ENCODE data around the gene MDC1. TPM values are rescaled to one million over a fixed set of nuclear protein-coding genes. Genes with fewer than 3 reads are reported as not detected.

The MDC1 gene
- total RNA-seq, 4 donors from 2014 or later = 10.4 to 27.0 (median 16.3) TPM

DNA sequence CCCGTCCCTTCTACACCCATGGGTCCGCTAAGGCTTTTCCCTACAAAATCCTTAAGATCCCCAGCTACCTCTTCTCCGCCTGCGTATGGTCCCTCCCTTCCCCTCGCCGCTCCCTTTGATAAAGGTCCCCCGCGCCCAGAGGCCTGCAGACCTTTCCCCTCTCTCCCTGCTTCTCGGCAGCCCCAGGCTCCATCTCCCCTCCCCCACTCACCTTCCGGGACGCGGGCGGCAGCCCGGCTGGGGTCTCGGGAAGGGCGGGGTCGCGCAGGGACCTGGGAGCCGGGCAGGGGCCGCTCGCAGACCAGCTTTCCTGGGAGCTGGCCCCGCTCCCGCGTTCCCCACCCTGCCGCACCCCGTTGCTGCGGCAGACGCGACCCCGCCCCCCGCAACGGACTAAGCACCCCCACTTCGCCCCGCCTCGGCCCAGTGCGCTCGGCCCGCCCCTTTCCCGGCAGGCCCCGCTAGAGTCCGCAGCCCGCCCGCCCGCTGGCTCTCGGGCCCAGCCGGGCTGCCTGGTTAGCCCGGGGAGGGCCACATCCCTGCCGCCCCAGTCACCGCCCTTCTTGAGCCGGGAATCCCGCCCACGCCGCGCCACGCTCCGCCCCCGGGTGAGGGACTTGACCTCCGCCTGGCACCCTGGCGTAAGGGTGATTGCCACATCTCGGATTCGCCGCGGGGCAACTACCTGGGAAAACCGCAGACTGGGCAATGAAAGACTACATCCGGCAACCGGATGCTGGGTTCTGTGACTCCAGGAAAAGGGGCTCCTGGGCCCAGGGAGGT is 25.4 kb upstream of the MDC1 start, which contains the start of gene FLOT1:
TSS of gene FLOT1 (minus strand) at position 372 of the 783 bp plus-strand sequence. CDS start 498 bp downstream, outside the sequence.
- peaks cover 55% of the 10 kb centered on the region for H3K4me1 ChIP-seq
- no peaks in the 10 kb centered on the region for H3K9me3 ChIP-seq
- peaks cover 29% of the 10 kb centered on the region for H3K36me3 ChIP-seq
- peak; percentile 98 to 99 for DNase-seq (ENCODE audit: low spot score in 2 of 2)
- TF ChIP-seq, protein P1, sequence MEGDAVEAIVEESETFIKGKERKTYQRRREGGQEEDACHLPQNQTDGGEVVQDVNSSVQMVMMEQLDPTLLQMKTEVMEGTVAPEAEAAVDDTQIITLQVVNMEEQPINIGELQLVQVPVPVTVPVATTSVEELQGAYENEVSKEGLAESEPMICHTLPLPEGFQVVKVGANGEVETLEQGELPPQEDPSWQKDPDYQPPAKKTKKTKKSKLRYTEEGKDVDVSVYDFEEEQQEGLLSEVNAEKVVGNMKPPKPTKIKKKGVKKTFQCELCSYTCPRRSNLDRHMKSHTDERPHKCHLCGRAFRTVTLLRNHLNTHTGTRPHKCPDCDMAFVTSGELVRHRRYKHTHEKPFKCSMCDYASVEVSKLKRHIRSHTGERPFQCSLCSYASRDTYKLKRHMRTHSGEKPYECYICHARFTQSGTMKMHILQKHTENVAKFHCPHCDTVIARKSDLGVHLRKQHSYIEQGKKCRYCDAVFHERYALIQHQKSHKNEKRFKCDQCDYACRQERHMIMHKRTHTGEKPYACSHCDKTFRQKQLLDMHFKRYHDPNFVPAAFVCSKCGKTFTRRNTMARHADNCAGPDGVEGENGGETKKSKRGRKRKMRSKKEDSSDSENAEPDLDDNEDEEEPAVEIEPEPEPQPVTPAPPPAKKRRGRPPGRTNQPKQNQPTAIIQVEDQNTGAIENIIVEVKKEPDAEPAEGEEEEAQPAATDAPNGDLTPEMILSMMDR (IDR thresholded peaks at IDR 0.05) = no peak
- TF ChIP-seq POLR2AphosphoS5 (IDR thresholded peaks at IDR 0.05) (peak; percentile 66 to 95 (median 93)), EP300 (IDR thresholded peaks at IDR 0.05) (no peak), POLR2A (IDR thresholded peaks at IDR 0.05) (peak in 1 of 2 donors; percentile 23)
- H3K4me3 ChIP-seq = peak within 1 kb of the TSS; percentile 79
- H3K27me3 ChIP-seq = no peaks in the 10 kb centered on the region
- under 1% methylated on average over 30 of the region's 66 CpGs for WGBS
- peak within 1 kb of the TSS; percentile 96 for H3K27ac ChIP-seq

- no peaks in the 10 kb centered on the region for H3K27me3 ChIP-seq
- TF ChIP-seq, protein P1 (IDR thresholded peaks at IDR 0.05) = no peak
- no peak for DNase-seq (ENCODE audit: low spot score in 2 of 2)
- peaks cover 35% of the 10 kb centered on the region for H3K36me3 ChIP-seq
- H3K27ac ChIP-seq = peak overlapping the region; percentile 96
- peaks cover 61% of the 10 kb centered on the region for H3K4me1 ChIP-seq
- no peaks in the 10 kb centered on the region for H3K9me3 ChIP-seq
- 10% methylated on average over 13 of the region's 13 CpGs for WGBS
- peak overlapping the region; percentile 79 for H3K4me3 ChIP-seq
Measured at GRCh38 chr6:30741789-30742315, 24.8 kb upstream of the MDC1 start.

DNA sequence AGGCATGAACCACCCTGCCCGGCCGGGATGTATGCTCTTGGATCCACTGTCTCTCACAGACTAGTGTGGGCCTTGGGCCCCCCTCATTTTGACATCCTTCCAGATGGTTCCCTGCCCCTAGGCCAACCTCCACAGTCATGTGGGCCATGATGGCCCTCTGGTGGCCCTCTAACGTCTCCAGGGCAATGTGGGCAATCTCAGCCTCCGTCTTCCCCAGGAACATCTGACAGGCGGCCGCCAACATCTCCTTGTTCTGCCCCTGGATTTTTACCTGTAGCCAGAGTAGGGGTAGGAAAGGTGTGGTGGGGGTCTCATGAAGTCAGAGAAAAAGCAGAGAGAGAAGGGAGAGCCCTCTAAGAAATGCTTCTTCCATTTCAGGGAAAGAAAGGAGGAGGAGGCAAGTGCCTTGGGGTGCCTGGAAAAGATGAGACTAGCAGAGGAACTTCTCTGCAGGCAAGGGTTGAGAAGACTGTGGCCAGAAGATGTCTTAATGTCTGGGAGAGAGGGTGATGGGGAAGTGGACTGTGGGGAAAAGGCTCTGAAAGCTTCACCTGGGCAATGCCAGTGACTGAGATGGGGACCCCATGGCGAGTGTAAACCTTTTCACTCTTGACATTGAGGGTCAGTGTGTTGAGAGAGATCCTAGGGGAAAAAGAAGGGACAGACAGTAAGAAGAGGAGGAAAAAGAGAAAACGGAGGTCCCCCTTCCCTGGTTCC is 24.1 kb upstream of the MDC1 start:
- TF ChIP-seq EP300 (IDR thresholded peaks at IDR 0.05) = no peak
- TF ChIP-seq POLR2AphosphoS5 (IDR thresholded peaks at IDR 0.05) = no peak
- TF ChIP-seq POLR2A (IDR thresholded peaks at IDR 0.05) = no peak
- TF ChIP-seq, protein P1 (IDR thresholded peaks at IDR 0.05) = no peak
- Histone ChIP-seq H3K27me3 (no peaks in the 10 kb centered on the region), H3K4me3 (peak overlapping the region; percentile 79), H3K9me3 (no peaks in the 10 kb centered on the region), H3K4me1 (peaks cover 64% of the 10 kb centered on the region), H3K27ac (peak overlapping the region; percentile 96), H3K36me3 (peaks cover 38% of the 10 kb centered on the region)
- no peak for DNase-seq (ENCODE audit: low spot score in 2 of 2)
- 72% methylated on average over 8 of the region's 8 CpGs for WGBS

GRCh38 chr6:30740540-30740870 is 23.4 kb upstream of the MDC1 start:
- Histone ChIP-seq H3K36me3 (peaks cover 44% of the 10 kb centered on the region), H3K27me3 (no peaks in the 10 kb centered on the region), H3K4me3 (no peak overlapping the region), H3K27ac (no peak overlapping the region), H3K4me1 (peaks cover 64% of the 10 kb centered on the region), H3K9me3 (no peaks in the 10 kb centered on the region)
- no peak for TF ChIP-seq EP300 (IDR thresholded peaks at IDR 0.05)
- TF ChIP-seq POLR2AphosphoS5 (IDR thresholded peaks at IDR 0.05) = no peak
- TF ChIP-seq POLR2A (IDR thresholded peaks at IDR 0.05) = no peak
- TF ChIP-seq, protein P1 (IDR thresholded peaks at IDR 0.05) = no peak
- WGBS = 94% methylated on average over 2 of the region's 2 CpGs
- no peak for DNase-seq (ENCODE audit: low spot score in 2 of 2)

- TF ChIP-seq EP300 (IDR thresholded peaks at IDR 0.05) (no peak), POLR2A (IDR thresholded peaks at IDR 0.05) (no peak), POLR2AphosphoS5 (IDR thresholded peaks at IDR 0.05) (no peak)
- TF ChIP-seq, protein P1 (IDR thresholded peaks at IDR 0.05) = no peak
- 87% methylated on average over 6 of the region's 6 CpGs for WGBS
- Histone ChIP-seq H3K27me3 (no peaks in the 10 kb centered on the region), H3K36me3 (peaks cover 54% of the 10 kb centered on the region), H3K4me3 (no peak overlapping the region), H3K4me1 (peaks cover 50% of the 10 kb centered on the region), H3K27ac (no peak overlapping the region), H3K9me3 (no peaks in the 10 kb centered on the region)
- no peak for DNase-seq (ENCODE audit: low spot score in 2 of 2)
Measured at GRCh38 chr6:30738532-30738931, 21.5 kb upstream of the MDC1 start.
